Islet of Langerhans (tissue), 1 donor: ENCODE data around the gene NAV2.

Experiments used
- FAIRE-seq: peaks from one replicate; lab custom pipeline; 2011; peaks lifted over from hg19 to GRCh38; lab: Jason Lieb, UNC

The NAV2 gene

GRCh38 chr11:20161923-20162744 is 449.5 kb downstream of the NAV2 start:
- no peak for FAIRE-seq

- no peak for FAIRE-seq
These were observed 450.5 kb downstream of the NAV2 start for GRCh38 chr11:20162824-20163782.

GRCh38 chr11:20163783-20164481 is 451.3 kb downstream of the NAV2 start:
- FAIRE-seq, result no peak
